Measurements from ENCODE around the gene ZGPAT.
A peak's percentile ranks its signal among the peaks of the same experiment; 100 is the strongest.

Gene ZGPAT

GRCh38 chr20:63678667-63679465 lies 29.0 kb upstream of the ZGPAT start:
- DNase-seq (ENCODE audit: low read depth): no peak

GRCh38 chr20:63679799-63680305 lies 28.0 kb upstream of the ZGPAT start:
- DNase-seq (ENCODE audit: low read depth): no peak

- DNase-seq (ENCODE audit: low read depth): no peak
These were observed 27.4 kb upstream of the ZGPAT start for GRCh38 chr20:63680427-63680826.

GRCh38 chr20:63680857-63681608 lies 26.8 kb upstream of the ZGPAT start:
- DNase-seq (ENCODE audit: low read depth): no peak

- no peak for DNase-seq (ENCODE audit: low read depth)
These were observed 26.2 kb upstream of the ZGPAT start for GRCh38 chr20:63681609-63682142.

- peak; percentile 93 for DNase-seq (ENCODE audit: low read depth)
These were observed 25.3 kb upstream of the ZGPAT start for GRCh38 chr20:63682384-63683139.

GRCh38 chr20:63685269-63686026 lies 22.4 kb upstream of the ZGPAT start:
- no peak for DNase-seq (ENCODE audit: low read depth)

GRCh38 chr20:63686094-63686491 lies 21.7 kb upstream of the ZGPAT start:
- no peak for DNase-seq (ENCODE audit: low read depth)

GRCh38 chr20:63686492-63687321 lies 21.1 kb upstream of the ZGPAT start:
- DNase-seq (ENCODE audit: low read depth): peak; percentile 63

GRCh38 chr20:63687419-63688178 lies 20.2 kb upstream of the ZGPAT start:
- no peak for DNase-seq (ENCODE audit: low read depth)

- DNase-seq (ENCODE audit: low read depth): no peak
These were observed 19.4 kb upstream of the ZGPAT start for GRCh38 chr20:63688228-63689045.

- DNase-seq (ENCODE audit: low read depth): no peak
These were observed 18.5 kb upstream of the ZGPAT start for GRCh38 chr20:63689046-63690002.

- DNase-seq (ENCODE audit: low read depth): no peak
These were observed 17.6 kb upstream of the ZGPAT start for GRCh38 chr20:63690003-63690897.

- DNase-seq (ENCODE audit: low read depth): no peak
These were observed 16.7 kb upstream of the ZGPAT start for GRCh38 chr20:63690898-63691710.

- no peak for DNase-seq (ENCODE audit: low read depth)
These were observed 16.0 kb upstream of the ZGPAT start for GRCh38 chr20:63691711-63692435.
